ENCODE data around the gene PDP2. TPM values are rescaled to one million over a fixed set of nuclear protein-coding genes. Genes with fewer than 3 reads are reported as not detected.

The PDP2 gene
- total RNA-seq, 1 donor from 2014 or later = 16.9 TPM

DNA sequence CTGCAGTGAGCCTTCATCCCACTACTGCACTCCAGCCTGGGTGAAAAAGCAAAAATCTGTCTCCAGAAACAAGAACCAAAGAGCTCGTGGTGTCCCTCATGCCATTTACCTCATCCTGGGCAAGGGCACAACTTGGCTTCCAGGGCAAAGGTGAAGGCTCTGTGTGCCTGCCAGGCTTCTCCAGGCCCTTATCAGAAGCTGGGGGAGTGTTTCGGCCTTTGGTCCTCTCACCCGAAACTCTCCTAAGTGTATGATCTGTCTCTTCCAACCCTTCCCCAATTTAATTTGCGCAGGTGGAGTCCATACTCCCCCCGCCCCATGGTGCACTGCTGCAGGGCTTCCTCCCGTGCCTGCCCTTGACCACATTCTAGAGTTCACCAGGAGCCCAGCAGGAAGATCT is 56.1 kb downstream of the PDP2 start:
- H3K27me3 ChIP-seq (ENCODE audit: low read depth) = no peaks in the 10 kb centered on the region
- ATAC-seq = no peak
- peaks cover 38% of the 10 kb centered on the region for H3K4me1 ChIP-seq
- intact Hi-C loops (cut with DNase I) = no loop called here
- TF ChIP-seq, protein P1, sequence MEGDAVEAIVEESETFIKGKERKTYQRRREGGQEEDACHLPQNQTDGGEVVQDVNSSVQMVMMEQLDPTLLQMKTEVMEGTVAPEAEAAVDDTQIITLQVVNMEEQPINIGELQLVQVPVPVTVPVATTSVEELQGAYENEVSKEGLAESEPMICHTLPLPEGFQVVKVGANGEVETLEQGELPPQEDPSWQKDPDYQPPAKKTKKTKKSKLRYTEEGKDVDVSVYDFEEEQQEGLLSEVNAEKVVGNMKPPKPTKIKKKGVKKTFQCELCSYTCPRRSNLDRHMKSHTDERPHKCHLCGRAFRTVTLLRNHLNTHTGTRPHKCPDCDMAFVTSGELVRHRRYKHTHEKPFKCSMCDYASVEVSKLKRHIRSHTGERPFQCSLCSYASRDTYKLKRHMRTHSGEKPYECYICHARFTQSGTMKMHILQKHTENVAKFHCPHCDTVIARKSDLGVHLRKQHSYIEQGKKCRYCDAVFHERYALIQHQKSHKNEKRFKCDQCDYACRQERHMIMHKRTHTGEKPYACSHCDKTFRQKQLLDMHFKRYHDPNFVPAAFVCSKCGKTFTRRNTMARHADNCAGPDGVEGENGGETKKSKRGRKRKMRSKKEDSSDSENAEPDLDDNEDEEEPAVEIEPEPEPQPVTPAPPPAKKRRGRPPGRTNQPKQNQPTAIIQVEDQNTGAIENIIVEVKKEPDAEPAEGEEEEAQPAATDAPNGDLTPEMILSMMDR (IDR thresholded peaks at IDR 0.05) = no peak
- no peak overlapping the region for H3K27ac ChIP-seq
- H3K9me3 ChIP-seq = no peaks in the 10 kb centered on the region
- DNase-seq = no peak
- H3K4me3 ChIP-seq = peak overlapping the region; percentile 98
- peaks cover 50% of the 10 kb centered on the region for H3K36me3 ChIP-seq

GRCh38 chr16:66936889-66937554 is 56.7 kb downstream of the PDP2 start:
- no peak for DNase-seq
- no peaks in the 10 kb centered on the region for H3K9me3 ChIP-seq
- H3K27ac ChIP-seq = no peak overlapping the region

GRCh38 chr16:66937725-66938337 is 57.5 kb downstream of the PDP2 start:
- Histone ChIP-seq H3K36me3 (peaks cover 57% of the 10 kb centered on the region), H3K27me3 (ENCODE audit: low read depth) (no peaks in the 10 kb centered on the region), H3K4me1 (peaks cover 37% of the 10 kb centered on the region), H3K9me3 (no peaks in the 10 kb centered on the region), H3K4me3 (no peak overlapping the region), H3K27ac (no peak overlapping the region)
- ATAC-seq = no peak
- no peak for DNase-seq
- intact Hi-C loops (cut with DNase I) = no loop called here
- TF ChIP-seq, protein P1 (IDR thresholded peaks at IDR 0.05) = no peak

More at GRCh38 chr16:66936889-66937554, 56.7 kb downstream of the PDP2 start:
- peaks cover 38% of the 10 kb centered on the region for H3K4me1 ChIP-seq
- intact Hi-C loops (cut with DNase I) = no loop called here
- H3K4me3 ChIP-seq = no peak overlapping the region
- ATAC-seq = no peak
- H3K27me3 ChIP-seq (ENCODE audit: low read depth) = no peaks in the 10 kb centered on the region
- peaks cover 56% of the 10 kb centered on the region for H3K36me3 ChIP-seq
- TF ChIP-seq, protein P1 (IDR thresholded peaks at IDR 0.05) = no peak

DNA sequence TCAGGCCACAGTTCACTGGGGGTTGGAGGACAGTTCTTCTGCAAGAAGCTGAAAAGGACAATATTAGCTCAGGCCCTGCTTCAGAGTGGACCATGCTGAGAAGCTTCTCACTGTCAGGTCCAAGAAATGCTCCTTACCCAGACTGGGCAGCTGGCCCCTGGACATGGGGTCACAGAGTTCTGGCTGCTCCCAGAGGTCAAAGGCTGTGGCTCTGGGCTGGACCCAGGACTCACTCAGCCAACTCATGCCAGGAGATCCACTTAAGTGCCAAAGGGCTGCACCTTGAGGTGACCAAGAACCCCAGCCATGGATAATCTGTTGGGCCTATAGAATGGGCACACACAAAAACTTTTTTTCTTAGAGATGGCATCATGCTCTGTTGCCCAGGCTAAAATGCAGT is 59.1 kb downstream of the PDP2 start:
- no peak for DNase-seq
- H3K4me1 ChIP-seq = peaks cover 29% of the 10 kb centered on the region
- H3K27ac ChIP-seq = no peak overlapping the region
- H3K9me3 ChIP-seq = no peaks in the 10 kb centered on the region
- TF ChIP-seq, protein P1 (IDR thresholded peaks at IDR 0.05) = no peak
- no peaks in the 10 kb centered on the region for H3K27me3 ChIP-seq (ENCODE audit: low read depth)
- intact Hi-C loops (cut with DNase I) = no loop called here
- H3K4me3 ChIP-seq = no peak overlapping the region
- peaks cover 72% of the 10 kb centered on the region for H3K36me3 ChIP-seq
- no peak for ATAC-seq

- Histone ChIP-seq H3K27me3 (ENCODE audit: low read depth) (no peaks in the 10 kb centered on the region), H3K27ac (no peak overlapping the region), H3K36me3 (peaks cover 74% of the 10 kb centered on the region), H3K9me3 (no peaks in the 10 kb centered on the region), H3K4me3 (no peak overlapping the region), H3K4me1 (peaks cover 26% of the 10 kb centered on the region)
- TF ChIP-seq, protein P1 (IDR thresholded peaks at IDR 0.05) = no peak
- no peak for ATAC-seq
- DNase-seq = no peak
- intact Hi-C loops (cut with DNase I) = no loop called here
Measured at GRCh38 chr16:66940236-66940635, 59.9 kb downstream of the PDP2 start.

Other genes starting within 250 kb of the PDP2 start
- 52.5 TPM for gene CMTM4, start 183.8 kb upstream of the PDP2 start, total RNA-seq
- 114 TPM for gene DYNC1LI2, start 128.9 kb upstream of the PDP2 start, total RNA-seq
- not detected for gene TERB1, start 78.9 kb upstream of the PDP2 start, total RNA-seq
- 37.4 TPM for gene NAE1, start 49.5 kb upstream of the PDP2 start, total RNA-seq
- gene CA7, start 36.1 kb upstream of the PDP2 start, total RNA-seq = not detected
- not detected for gene CDH16, start 38.4 kb downstream of the PDP2 start, total RNA-seq
- 11.8 TPM for gene RRAD, start 45.0 kb downstream of the PDP2 start, total RNA-seq
- 76.8 TPM for gene CIAO2B, start 53.9 kb downstream of the PDP2 start, total RNA-seq
- gene CES2, start 55.0 kb downstream of the PDP2 start, total RNA-seq = 35.1 TPM
- 2.5 TPM for gene CES3, start 80.8 kb downstream of the PDP2 start, total RNA-seq
- gene CES4A, start 108.1 kb downstream of the PDP2 start, total RNA-seq = 14.8 TPM
- gene CBFB, start 148.6 kb downstream of the PDP2 start, total RNA-seq = 46.9 TPM
- 21.7 TPM for gene PHAF1, start 229.4 kb downstream of the PDP2 start, total RNA-seq

Data from lower lobe of right lung (tissue), 2 donors.